GM12878 (cell line): ENCODE results near the gene PRPSAP2. TPM values are rescaled to one million over a fixed set of nuclear protein-coding genes. Genes with fewer than 3 reads are reported as not detected.

Source experiments
- ATAC-seq: fragments of 200-7000 bp; cut with Tn5 transposase; 3 replicates; pipeline ENCODE4 v1.9.1; 2020; ENCODE audit warnings: mild to moderate bottlenecking, moderate library complexity
- BruUV-seq: library from RNA; stranded (reverse); fragments of 400-500 nt; replicated peaks from 2 replicates; lab custom pipeline; 2021; lab: Mats Ljungman, UMichigan
- CTCF ChIA-PET: fragments of 300-600 bp; sonication (Branson Sonifier 250); formaldehyde crosslinking; extraction: SDS; loops from one replicate; lab custom pipeline; 2021; ENCODE audit warnings: inconsistent platforms; lab: Yijun Ruan, JAX
- POLR2A ChIA-PET: fragments of 350-600 bp; formaldehyde crosslinking; extraction: SDS; loops from one replicate; lab custom pipeline; 2021; ENCODE audit warnings: inconsistent platforms; lab: Charles Lee
- RAD21 ChIA-PET: fragments of 300-600 bp; sonication (Branson Sonifier 250); formaldehyde crosslinking; loops from one replicate; lab custom pipeline; 2023; ENCODE audit warnings: antibody characterized with exemption; ENCODE audit not compliant: unreplicated experiment; lab: Charles Lee
- SMC1A ChIA-PET: fragments of 300-600 bp; sonication (Branson Sonifier 250); formaldehyde crosslinking; loops from one replicate; lab custom pipeline; 2023; ENCODE audit not compliant: unreplicated experiment, uncharacterized antibody; lab: Charles Lee
- DNase-seq: peaks from one replicate; pipeline ENCODE4 v3.0.0-alpha.2; 2011; ENCODE audit warnings: low read depth, low spot score
- FAIRE-seq: peaks from 3 replicates; lab custom pipeline; 2011; peaks lifted over from hg19 to GRCh38; lab: Jason Lieb, UNC
- H2AFZ ChIP-seq: 2 replicates; pipeline ENCODE4 v1.6.0; 2011; ENCODE audit warnings: low read depth, low read length, control low read depth; ENCODE audit not compliant: control insufficient read depth
- H3K27ac ChIP-seq: 2 replicates; pipeline ENCODE4 v1.5.1; 2011; ENCODE audit warnings: control low read depth; ENCODE audit not compliant: control insufficient read depth, insufficient read depth
- H3K27me3 ChIP-seq, 2 experiments: replicated peaks in 1 of 2; 2 replicates each; pipeline versions ENCODE4 v1.6.0 to v1.6.1; 2011; ENCODE audit warnings: low read length in 1 of 2; ENCODE audit not compliant: control insufficient read depth in 2 of 2, insufficient read depth in 2 of 2
- H3K36me3 ChIP-seq, 2 experiments: 2 replicates each; pipeline ENCODE4 v1.5.1; 2011; ENCODE audit warnings: low read length in 1 of 2; ENCODE audit not compliant: control insufficient read depth in 2 of 2, insufficient read depth in 2 of 2
- H3K4me1 ChIP-seq: 2 replicates; pipeline ENCODE4 v1.6.1; 2011; ENCODE audit warnings: mild to moderate bottlenecking, low read length, moderate library complexity, mixed read lengths; ENCODE audit not compliant: control insufficient read depth, insufficient read depth
- H3K4me2 ChIP-seq: 2 replicates; pipeline ENCODE4 v1.6.0; 2011; ENCODE audit warnings: control low read depth; ENCODE audit not compliant: control insufficient read depth, insufficient read depth
- H3K4me3 ChIP-seq: fragments of 200-600 bp; sonication (generic); 2 replicates; pipeline ENCODE4 v1.5.1; 2016
- H3K79me2 ChIP-seq: 2 replicates; pipeline ENCODE4 v1.6.0; 2011; ENCODE audit warnings: low read length; ENCODE audit not compliant: control insufficient read depth, insufficient read depth
- H3K9ac ChIP-seq: 2 replicates; pipeline ENCODE4 v1.8.0; 2011; ENCODE audit warnings: low read length, control low read depth, mixed read lengths; ENCODE audit not compliant: control insufficient read depth, insufficient read depth
- H3K9me3 ChIP-seq: replicated peaks from 3 replicates; pipeline ENCODE4 v1.5.1; 2011; ENCODE audit warnings: mild to moderate bottlenecking, low read length; ENCODE audit not compliant: control insufficient read depth, insufficient read depth
- H4K20me1 ChIP-seq: 2 replicates; pipeline ENCODE4 v1.6.0; 2011; ENCODE audit not compliant: control insufficient read depth, insufficient read depth
- CEBPB ChIP-seq, 2 experiments: fragments of 150-350 bp in 1 of 2; IDR thresholded peaks; 2 replicates each; pipeline ENCODE4 v1.6.1; 2012 to 2014; ENCODE audit warnings: low read depth in 2 of 2, low read length in 2 of 2, borderline replicate concordance in 1 of 2, inconsistent platforms in 1 of 2
- EGR1 ChIP-seq, 2 experiments: IDR thresholded peaks; 1 replicate in 1 of 2; 2 replicates in 1 of 2; pipeline ENCODE4 v1.6.1; 2011 to 2012; ENCODE audit warnings: low read depth in 2 of 2, low read length in 2 of 2, borderline replicate concordance in 1 of 2, mild to moderate bottlenecking in 1 of 2, moderate library complexity in 1 of 2
- EP300 ChIP-seq, 2 experiments: fragments of 150-350 bp in 1 of 2; IDR thresholded peaks; 2 replicates each; pipeline ENCODE4 v1.6.1; 2011 to 2012; ENCODE audit warnings: low read depth in 2 of 2, low read length in 2 of 2, borderline replicate concordance in 1 of 2, improper control_type of control experiment in 1 of 2, inconsistent platforms in 1 of 2; ENCODE audit not compliant: control insufficient read depth in 1 of 2
- FOXK2 ChIP-seq: fragments of 450-650 bp; IDR thresholded peaks from 2 replicates; pipeline ENCODE4 v1.6.1; 2017; ENCODE audit warnings: mild to moderate bottlenecking, moderate library complexity
- GATAD2B ChIP-seq: fragments of 450-650 bp; conservative IDR thresholded peaks from 2 replicates; pipeline ENCODE4 v1.6.1; 2017; ENCODE audit warnings: low read depth, mild to moderate bottlenecking, moderate library complexity
- IKZF1 ChIP-seq: fragments of 450-650 bp; conservative IDR thresholded peaks from 2 replicates; pipeline ENCODE4 v1.6.1; 2017; ENCODE audit warnings: antibody characterized with exemption, mild to moderate bottlenecking
- KDM1A ChIP-seq: fragments of 200-600 bp; sonication (generic); IDR thresholded peaks from 2 replicates; pipeline ENCODE4 v1.6.1; 2016; ENCODE audit warnings: borderline replicate concordance
- LARP7 ChIP-seq: fragments of 450-650 bp; IDR thresholded peaks from 2 replicates; pipeline ENCODE4 v1.6.1; 2017; ENCODE audit warnings: mild to moderate bottlenecking
- MYB ChIP-seq: fragments of 150-350 bp; IDR thresholded peaks from 2 replicates; pipeline ENCODE4 v1.6.1; 2014; ENCODE audit warnings: mild to moderate bottlenecking, low read depth, low read length, borderline replicate concordance
- NBN ChIP-seq: fragments of 450-650 bp; IDR thresholded peaks from 2 replicates; pipeline ENCODE4 v1.6.1; 2016
- NR2C2 ChIP-seq: IDR thresholded peaks from 2 replicates; pipeline ENCODE4 v1.6.1; 2011; ENCODE audit warnings: borderline replicate concordance, low read depth; ENCODE audit not compliant: control insufficient read depth, insufficient read length
- RAD21 ChIP-seq: IDR thresholded peaks from 2 replicates; pipeline ENCODE4 v1.6.1; 2011; ENCODE audit warnings: mild to moderate bottlenecking, low read depth, low read length, moderate library complexity; ENCODE audit not compliant: insufficient read depth
- SPI1 ChIP-seq: IDR thresholded peaks from 2 replicates; pipeline ENCODE4 v1.6.1; 2011; ENCODE audit warnings: low read depth, mild to moderate bottlenecking, low read length, moderate library complexity, borderline replicate concordance; ENCODE audit not compliant: insufficient read depth
- YBX1 ChIP-seq: fragments of 450-650 bp; IDR thresholded peaks from 2 replicates; pipeline ENCODE4 v1.6.1; 2016; ENCODE audit warnings: antibody characterized with exemption
- ZNF24 ChIP-seq: fragments of 450-650 bp; IDR thresholded peaks from 2 replicates; pipeline ENCODE4 v1.6.1; 2017; ENCODE audit warnings: antibody characterized with exemption, mild to moderate bottlenecking
- ZNF622 ChIP-seq: fragments of 450-650 bp; IDR thresholded peaks from 2 replicates; pipeline ENCODE4 v1.6.1; 2017; ENCODE audit warnings: mild to moderate bottlenecking, inconsistent platforms
- WGBS: methylation state at CpG from one replicate; pipeline ENCODE4 v1.1.6; 2016; ENCODE audit warnings: low lambda C conversion rate; ENCODE audit not compliant: insufficient replicate concordance, insufficient coverage; ENCODE audit errors: missing lambda C conversion rate; 5-methylcytosine and 5-hydroxymethylcytosine counted together
- in situ Hi-C: fragments of 300-500 bp; cut with MboI; formaldehyde crosslinking; loops from 9 replicates; pipeline ENCODE4 v1.14.3; 2018; ENCODE audit warnings: mixed read lengths
- intact Hi-C: fragments of 100-400 bp; cut with micrococcal nuclease; formaldehyde crosslinking; loops from one replicate; pipeline ENCODE4 v1.14.2; 2022; ENCODE audit not compliant: unreplicated experiment
- polyA plus RNA-seq, 11 experiments: library from polyadenylated mRNA; depleted of rRNA in 4 of 11; unstranded in 6 of 11; stranded (reverse) in 5 of 11; fragments of >200 nt; fragmentation: Nextera tagmentation in 4 of 11; fragmentation: Illumina TruSeq in 1 of 11; extraction: Ambion mirVana in 4 of 11; extraction: Trizol in 1 of 11; gene quantifications; 1 replicate in 1 of 11; 2 replicates in 10 of 11; pipeline versions ENCODE4 v1.2.1 to v1.2.3, GENCODE V29; 2011 to 2016; ENCODE audit warnings: inconsistent platforms in 2 of 11, missing spikeins in 2 of 11, low read depth in 1 of 11
- total RNA-seq, 4 experiments: library from RNA; depleted of rRNA in 3 of 4; stranded (reverse); fragments of >200 nt in 3 of 4; fragmentation: Illumina TruSeq in 1 of 4; extraction: Trizol in 1 of 4; gene quantifications; 2 replicates each; pipeline versions ENCODE4 v1.2.1 to v1.2.3, GENCODE V29; 2013 to 2021

Gene PRPSAP2
- total and polyA plus RNA-seq, 10 of the 15 experiments (the other 5 are each of a cell fraction or from before 2014, with no cell fraction given), result 33.2 to 102 (median 83.8) TPM

DNA sequence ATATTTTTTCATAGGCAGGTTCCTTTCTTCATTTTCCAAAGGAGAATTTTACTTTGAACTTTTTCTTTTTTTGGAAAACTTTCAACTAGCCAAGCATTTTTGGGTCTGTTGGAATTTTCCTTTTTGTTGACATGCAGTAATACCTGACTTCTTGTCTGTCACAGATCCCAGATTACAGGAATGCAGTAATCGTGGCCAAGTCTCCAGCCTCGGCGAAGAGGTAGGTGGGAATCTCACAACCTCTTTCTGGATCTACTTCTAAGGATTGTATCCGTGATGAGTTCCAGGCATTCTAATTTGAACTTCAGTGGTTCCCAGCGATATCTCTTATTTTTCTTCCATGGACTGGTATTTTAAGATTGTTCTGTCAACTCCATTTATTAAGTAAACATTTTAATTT, 31.7 kb downstream of the PRPSAP2 start:
- DNase-seq (no peak), ATAC-seq (no peak), FAIRE-seq (no peak)
- Histone ChIP-seq H2AFZ (no peak overlapping the region), H3K9ac (no peak overlapping the region), H3K27ac (no peak overlapping the region), H3K4me3 (no peak overlapping the region), H3K4me1 (peaks cover 3% of the 10 kb centered on the region; the same call in 1 of the 2 replicates), H3K79me2 (no peaks in the 10 kb centered on the region), H3K9me3 (no peaks in the 10 kb centered on the region; the same call in 2 of the 3 replicates), H4K20me1 (no peaks in the 10 kb centered on the region), H3K36me3 (peaks cover 11 to 37% of the 10 kb centered on the region in 2 experiments), H3K27me3 (no peaks in the 10 kb centered on the region), H3K4me2 (no peak overlapping the region)
- no TSS peak for BruUV-seq
- ChIA-PET RAD21 (no interaction called here), POLR2A (no interaction called here), SMC1A (interaction anchor here (1.1 kb wide), 1 partner anchor 10 kb away, joined by 3 read pairs; no protein-coding TSS in a partner anchor), CTCF (interaction anchor here (0.6 to 1.4 kb wide), 2 partner anchors 9 to 10 kb away, joined by 3 read pairs; no protein-coding TSS in a partner anchor)
- no peak for TF ChIP-seq EP300 (IDR thresholded peaks at IDR 0.05; ENCODE audit: borderline replicate concordance in 1 of 2, control insufficient read depth in 1 of 2, low read depth in 2 of 2, low read length in 2 of 2)
- TF ChIP-seq IKZF1, result no peak
- no peak for TF ChIP-seq FOXK2
- no peak for TF ChIP-seq ZNF24
- TF ChIP-seq LARP7, result no peak
- TF ChIP-seq YBX1, result no peak
- no peak for TF ChIP-seq NR2C2
- no peak for TF ChIP-seq CEBPB (IDR thresholded peaks at IDR 0.05; ENCODE audit: borderline replicate concordance in 1 of 2, low read depth in 2 of 2, low read length in 2 of 2)
- no peak for TF ChIP-seq EGR1 (IDR thresholded peaks at IDR 0.05; ENCODE audit: borderline replicate concordance in 1 of 2, low read depth in 2 of 2, low read length in 2 of 2)
- no peak for TF ChIP-seq SPI1
- TF ChIP-seq MYB, result no peak
- no peak for TF ChIP-seq NBN
- no peak for TF ChIP-seq ZNF622
- TF ChIP-seq KDM1A, result no peak
- no peak for TF ChIP-seq RAD21
- no peak for TF ChIP-seq GATAD2B
- in situ Hi-C loops, result no loop called here
- WGBS, result 100% methylated on average over 5 of the region's 5 CpGs
- intact Hi-C loops, result no loop called here
